GM19452 (cell line): ENCODE results near the gene PAX8.

ENCODE experiments used
- ATAC-seq: cut with Tn5 transposase; IDR thresholded peaks from one replicate; pipeline ENCODE4 v1.9.1; 2021; ENCODE audit not compliant: unreplicated experiment

Gene PAX8

GRCh38 chr2:113209011-113209645 lies 69.6 kb downstream of the PAX8 start:
- ATAC-seq, result no peak

GRCh38 chr2:113208396-113208795 lies 70.3 kb downstream of the PAX8 start:
- no peak for ATAC-seq

- ATAC-seq, result no peak
These were observed 71.7 kb downstream of the PAX8 start for GRCh38 chr2:113207021-113207420.

GRCh38 chr2:113206251-113206650 lies 72.5 kb downstream of the PAX8 start:
- ATAC-seq, result no peak

GRCh38 chr2:113203901-113204519 lies 74.7 kb downstream of the PAX8 start:
- peak; percentile 75 for ATAC-seq

GRCh38 chr2:113203217-113203530 lies 75.5 kb downstream of the PAX8 start:
- ATAC-seq, result no peak

- ATAC-seq, result no peak
These were observed 76.2 kb downstream of the PAX8 start for GRCh38 chr2:113202305-113203216.

GRCh38 chr2:113201496-113202304 lies 77.0 kb downstream of the PAX8 start:
- no peak for ATAC-seq

- no peak for ATAC-seq
These were observed 77.8 kb downstream of the PAX8 start for GRCh38 chr2:113200736-113201490.

- ATAC-seq, result no peak
These were observed 78.5 kb downstream of the PAX8 start for GRCh38 chr2:113200236-113200635.

- peak; percentile 71 for ATAC-seq
These were observed 79.7 kb downstream of the PAX8 start for GRCh38 chr2:113198790-113199612.

GRCh38 chr2:113198048-113198789 lies 80.5 kb downstream of the PAX8 start:
- ATAC-seq, result no peak

GRCh38 chr2:113197347-113198047 lies 81.2 kb downstream of the PAX8 start:
- no peak for ATAC-seq

- ATAC-seq, result no peak
These were observed 81.9 kb downstream of the PAX8 start for GRCh38 chr2:113196839-113197238.

GRCh38 chr2:113195923-113196501 lies 82.7 kb downstream of the PAX8 start:
- ATAC-seq, result no peak

- no peak for ATAC-seq
These were observed 86.1 kb downstream of the PAX8 start for GRCh38 chr2:113192459-113193100.

GRCh38 chr2:113190871-113191270 lies 87.8 kb downstream of the PAX8 start:
- no peak for ATAC-seq
